Measurements from ENCODE around the gene FNDC1.
"Not testable (repeated sequence)": the region's sequence is repeated elsewhere in the genome, so short reads cannot be mapped to it uniquely, and the experiment has no call there.

The FNDC1 gene

DNA sequence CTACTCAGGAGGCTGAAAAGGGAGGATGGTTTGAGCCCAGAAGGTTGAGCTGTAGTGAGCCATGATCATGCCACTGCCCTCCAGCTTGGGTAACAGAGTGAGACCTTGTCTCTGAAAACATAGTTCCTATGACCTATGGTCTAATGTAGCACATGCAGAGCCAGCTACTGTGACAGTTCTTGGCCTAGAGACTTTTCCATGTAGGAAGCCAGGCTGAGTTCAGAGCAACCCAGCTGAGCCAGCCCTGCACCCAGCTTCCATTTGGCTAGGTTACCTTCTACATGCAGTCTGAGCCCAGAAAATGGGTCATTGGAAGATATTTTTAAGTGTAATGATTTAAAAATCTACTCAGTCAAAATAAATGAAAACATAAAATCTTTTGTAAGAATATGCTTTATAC is 92.8 kb downstream of the FNDC1 start:
- no peak for DNase-seq

DNA sequence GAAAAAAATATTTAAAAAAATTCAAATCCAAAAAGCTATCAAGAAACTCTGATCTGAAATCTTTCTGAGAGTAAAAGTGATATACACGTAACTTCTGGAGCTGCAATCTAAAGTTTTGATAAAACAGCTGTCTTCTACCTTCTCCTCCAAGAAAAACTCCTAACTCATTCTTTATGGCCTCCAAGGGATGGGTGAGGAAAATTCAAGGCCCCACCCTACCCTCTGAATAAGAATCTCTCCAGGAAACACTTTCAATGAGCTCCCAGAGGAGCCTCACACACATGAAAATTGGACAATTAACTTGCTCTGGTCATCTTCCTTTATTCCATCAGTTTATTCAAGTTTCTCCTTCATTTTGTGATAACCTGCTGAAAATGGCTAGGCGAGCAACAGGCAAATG is 93.4 kb downstream of the FNDC1 start:
- DNase-seq, result no peak

DNA sequence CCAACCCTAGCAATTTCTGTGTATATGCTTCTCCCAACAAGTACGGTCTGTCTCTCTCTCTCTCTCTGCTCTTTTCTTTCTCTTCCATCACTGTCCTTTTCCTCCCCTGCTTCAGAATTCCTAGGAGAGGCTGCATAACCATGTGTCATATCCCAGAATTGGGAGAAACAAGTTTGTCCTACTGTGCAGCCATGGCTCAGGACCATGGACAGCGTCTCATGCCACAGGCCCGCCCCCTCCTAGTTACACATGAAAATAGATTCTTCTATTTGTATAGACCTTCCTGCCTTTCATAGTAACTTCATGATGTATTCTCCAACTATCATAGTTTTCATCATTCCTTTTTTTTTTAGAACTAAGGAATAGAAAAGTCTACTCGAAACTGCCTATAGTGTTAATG is 98.0 kb downstream of the FNDC1 start:
- no peak for DNase-seq

DNA sequence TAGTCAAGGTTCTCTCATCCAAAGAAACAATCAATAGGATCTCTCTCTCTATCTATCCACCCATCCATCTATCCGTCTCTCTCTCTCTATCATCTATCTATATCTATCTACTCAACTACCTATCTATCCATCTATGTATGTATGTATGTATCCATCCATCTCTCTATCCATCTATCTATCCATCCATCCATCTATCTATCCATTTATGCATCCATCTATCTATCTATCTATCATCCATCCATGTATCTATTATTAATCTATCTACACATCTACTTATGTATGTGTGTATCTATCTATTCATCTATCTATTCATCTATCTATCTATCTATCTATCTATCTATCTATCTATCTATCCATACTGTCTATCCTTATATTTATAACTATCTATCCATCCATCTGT is 99.3 kb downstream of the FNDC1 start:
- DNase-seq, result no peak

DNA sequence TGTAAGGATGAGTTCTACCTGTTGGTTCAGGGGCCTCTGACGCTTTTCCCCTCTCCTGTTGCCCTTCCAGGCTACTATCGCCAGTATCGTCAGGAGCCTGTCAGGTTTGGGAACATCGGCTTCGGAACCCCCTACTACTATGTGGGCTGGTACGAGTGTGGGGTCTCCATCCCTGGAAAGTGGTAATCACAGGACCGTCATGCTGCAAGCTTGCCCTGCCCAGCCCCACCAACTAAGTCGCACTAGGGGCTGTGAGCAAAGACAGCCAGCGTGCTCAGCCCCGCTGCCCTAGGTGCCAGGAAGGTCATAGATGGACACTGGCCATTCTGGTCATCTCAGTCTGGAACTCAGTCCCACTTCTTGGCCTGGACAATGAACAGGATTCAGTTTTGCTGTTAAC is 102.1 kb downstream of the FNDC1 start:
- no peak for DNase-seq

DNA sequence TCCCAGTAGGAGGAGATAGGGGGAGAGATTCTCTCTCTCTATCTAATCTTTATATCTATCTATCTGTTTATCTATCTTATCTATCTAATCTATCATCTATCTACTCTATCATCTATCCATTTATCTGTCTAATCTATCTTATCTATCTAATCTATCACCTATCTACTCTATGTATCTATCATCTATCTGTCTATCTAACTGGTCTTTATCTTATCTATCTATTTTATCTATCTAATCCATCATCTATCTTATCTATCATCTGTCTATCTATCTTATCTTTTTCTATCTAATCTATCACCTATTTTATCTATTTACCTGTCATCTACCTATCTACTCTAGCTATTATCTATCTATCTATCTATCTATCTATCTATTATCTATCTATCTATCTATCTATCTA is 109.4 kb downstream of the FNDC1 start:
- no peak for DNase-seq

DNA sequence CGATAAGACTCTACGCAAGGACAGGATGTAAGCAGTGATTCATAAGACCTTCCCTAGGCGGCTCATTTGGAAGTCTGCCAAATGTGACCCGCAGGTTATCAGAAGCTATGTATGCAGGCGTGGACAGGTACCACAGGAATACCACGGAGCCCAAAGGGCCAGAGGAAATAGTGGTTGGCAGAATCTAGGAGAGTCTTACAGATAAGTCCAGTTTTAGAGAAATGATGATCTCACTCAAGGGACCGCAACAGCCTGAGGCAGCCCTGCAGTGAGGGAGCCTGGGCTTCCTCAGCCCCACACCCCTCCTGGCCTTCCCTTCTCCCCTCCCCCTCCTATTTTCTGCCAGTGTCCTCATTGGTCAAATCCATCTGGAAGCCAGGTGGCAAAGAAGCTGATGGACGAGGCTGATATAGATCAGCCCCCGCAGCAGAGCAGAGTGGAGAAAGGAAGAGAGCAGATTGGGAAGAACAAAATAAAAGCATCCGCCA is 110.6 kb downstream of the FNDC1 start:
- no peak for DNase-seq

DNA sequence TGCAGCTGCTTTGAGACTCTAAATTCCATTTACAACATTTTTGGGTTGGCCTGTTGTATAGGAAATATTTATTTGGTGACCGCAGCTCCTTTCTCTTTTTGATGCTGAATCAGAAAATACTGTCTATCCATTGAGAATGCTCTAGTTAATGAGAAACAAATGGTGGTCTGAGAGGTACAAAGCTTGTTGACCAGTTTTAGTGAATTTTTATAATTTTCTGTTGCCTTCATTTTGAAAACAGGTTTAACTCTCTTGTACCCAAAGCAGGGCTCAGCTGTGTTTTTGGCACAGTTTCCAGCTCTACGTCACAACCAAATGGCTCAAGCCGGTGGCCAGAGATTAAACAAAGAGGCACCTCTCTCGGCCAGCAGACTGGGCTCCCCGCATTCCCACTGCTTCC is 113.2 kb downstream of the FNDC1 start:
- DNase-seq, result no peak

DNA sequence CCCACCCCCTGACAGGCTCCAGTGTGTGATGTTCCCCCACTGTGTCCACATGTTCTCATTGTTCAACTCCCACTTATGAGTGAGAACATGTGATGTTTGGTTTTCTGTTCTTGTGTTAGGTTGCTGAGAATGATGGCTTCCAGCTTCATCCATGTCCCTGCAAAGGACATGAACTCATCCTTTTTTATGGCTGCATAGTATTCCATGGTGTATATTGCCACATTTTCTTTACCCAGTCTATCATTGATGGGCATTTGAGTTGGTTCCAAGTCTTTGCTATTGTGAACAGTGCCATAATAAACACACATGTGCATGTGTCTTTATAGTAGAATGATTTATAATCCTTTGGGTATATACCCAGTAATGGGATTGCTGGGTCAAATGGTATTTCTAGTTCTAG is 115.5 kb downstream of the FNDC1 start:
- not testable (repeated sequence) for DNase-seq

DNA sequence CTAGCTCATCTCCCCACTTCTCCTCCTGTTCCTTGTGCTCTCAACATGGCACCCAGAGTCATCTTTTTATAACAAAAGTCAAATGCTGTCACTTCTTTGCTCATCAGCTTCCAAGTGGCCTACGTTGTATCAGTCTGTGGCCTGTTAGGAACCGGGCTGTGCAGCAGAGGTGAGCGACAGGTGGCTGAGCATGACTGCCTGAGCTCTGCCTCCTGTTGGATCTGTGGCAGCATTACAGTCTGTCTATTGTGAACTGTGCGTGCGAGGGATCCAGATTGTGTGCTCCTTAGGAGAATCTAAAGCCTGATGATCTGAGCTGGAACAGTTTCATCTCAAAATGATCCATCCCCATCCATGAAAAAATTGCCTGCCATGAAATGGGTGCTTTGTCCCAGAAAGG is 129.6 kb downstream of the FNDC1 start:
- no peak for DNase-seq

DNA sequence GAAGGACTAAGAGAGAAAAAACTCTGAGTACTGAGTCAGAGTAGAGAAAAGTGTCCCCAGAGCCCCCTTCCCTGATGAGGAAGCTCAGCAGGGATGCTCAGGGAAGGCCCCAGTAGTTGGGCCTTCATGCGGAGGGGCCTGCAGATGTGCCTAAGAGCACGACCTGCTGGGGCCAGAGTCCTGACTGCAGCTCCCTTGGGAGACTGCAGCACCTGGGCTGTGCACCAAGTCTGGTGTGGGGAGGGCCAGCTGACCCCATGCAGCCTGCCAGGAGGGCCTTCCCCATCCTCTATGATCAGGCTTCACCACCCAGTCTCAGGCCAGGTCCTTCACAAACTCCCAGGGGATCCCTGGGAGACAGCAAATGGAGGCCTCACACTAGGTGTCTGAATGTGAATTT is 130.4 kb downstream of the FNDC1 start:
- DNase-seq, result no peak

DNA sequence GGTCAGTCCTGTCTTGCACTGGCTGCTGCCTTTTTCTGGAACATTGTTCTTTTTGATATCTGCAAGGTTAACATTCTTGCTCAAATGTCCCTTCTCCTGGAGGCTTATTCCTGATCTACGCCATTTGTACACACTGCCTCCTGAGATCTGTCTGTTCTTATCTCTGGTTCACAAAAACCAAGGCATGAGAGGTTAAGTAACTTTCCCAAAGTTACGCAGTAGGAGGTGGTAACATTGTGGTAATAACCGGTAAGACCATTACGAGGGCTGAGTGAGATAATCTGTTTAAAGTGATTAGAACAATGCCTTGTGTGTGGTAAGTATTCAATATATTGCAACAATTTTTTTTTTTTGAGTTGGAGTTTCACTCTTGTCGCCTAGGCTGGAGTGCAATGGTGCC is 132.1 kb downstream of the FNDC1 start:
- no peak for DNase-seq

DNA sequence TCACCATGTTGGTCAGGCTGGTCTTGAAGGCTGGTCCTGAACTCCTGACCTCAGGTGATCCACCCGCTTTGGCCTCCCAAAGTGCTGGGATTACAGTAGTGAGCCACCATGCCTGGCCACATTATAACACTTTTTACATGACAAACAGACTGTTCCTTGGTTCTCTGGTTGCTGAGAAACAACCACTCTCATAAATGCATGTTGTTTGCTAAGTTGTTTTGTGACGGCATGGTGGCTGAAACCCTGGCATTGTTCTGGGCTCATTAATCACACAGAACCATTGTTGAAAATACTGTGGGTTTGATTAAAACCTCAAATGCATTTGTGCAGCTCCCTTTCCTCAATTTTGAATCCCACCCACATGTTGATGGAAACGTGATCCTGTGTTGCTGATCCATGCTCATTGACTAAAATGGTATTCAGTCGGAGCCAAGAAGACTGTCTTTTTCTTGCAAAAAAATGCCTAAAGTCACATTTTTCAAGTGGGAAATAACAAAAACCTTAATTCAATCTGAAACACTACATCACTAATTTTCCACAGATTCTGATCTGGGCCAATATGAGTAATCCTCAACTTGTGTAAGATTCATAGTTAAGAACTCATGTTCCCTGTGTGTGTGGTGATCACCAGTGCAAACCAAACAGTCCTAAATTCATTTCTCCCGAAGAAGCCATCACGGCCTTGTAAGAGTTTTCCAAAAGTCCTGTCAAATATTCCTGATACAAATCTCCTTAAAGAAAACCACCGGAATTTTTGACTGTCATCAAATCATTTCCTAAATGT is 132.8 kb downstream of the FNDC1 start:
- no peak for DNase-seq

DNA sequence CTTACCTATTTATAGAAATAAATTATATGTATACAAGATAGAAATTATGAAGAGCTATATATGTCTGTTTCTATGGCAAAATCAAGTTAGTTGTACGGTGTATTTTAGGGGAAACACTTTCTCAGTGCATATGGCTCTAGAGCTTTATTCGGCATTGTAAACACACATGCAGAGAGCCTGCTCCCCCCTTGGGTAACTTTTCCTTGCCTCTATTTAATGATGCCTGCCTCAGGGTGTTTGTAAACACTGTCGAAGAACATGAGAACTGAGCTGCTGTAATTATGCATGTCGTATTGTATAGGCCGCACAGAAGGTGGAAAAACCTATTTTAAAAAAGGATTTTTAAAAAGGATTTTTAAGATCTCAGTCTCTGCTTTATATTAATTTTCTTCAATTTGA is 133.4 kb downstream of the FNDC1 start:
- DNase-seq, result no peak

DNA sequence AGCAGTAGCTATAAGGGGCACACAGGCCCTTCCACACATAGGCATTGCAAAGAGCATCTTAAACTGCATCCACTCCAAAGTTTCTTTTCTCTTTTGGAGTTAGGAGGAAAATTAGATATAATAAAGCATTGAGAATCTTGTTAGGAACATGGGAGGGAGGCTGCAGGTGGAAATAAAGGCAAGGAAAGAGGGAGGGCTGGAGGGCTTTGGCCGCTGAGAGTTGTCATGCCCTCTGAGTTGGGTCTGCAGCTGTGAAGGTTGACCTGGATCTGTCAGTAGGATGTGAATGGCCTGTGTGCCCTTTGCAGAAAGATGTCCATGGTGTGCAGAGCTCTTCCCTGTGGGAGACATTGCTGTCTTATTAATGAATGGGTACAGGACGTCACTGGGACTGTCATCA is 134.0 kb downstream of the FNDC1 start:
- no peak for DNase-seq

DNA sequence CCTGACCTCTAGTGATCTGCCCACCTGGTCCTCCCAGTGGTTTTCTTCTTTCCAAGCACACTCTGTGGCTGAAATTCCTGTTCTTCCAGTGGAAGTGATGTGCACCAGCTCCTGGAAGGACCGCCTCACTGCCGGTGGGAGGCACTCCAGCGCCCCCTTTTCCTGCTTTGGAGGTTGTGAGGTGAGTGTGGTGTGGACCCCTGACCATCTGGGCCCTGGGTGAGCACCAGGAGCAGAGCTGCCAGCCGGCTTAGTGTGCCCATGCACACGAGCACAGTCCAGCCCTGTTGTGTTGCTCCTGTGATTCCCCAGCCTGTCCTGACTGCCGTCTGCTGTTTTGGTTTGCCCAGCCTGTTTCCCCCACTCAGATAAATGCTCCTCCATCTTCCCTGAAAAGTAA is 134.6 kb downstream of the FNDC1 start:
- DNase-seq, result no peak

DNA sequence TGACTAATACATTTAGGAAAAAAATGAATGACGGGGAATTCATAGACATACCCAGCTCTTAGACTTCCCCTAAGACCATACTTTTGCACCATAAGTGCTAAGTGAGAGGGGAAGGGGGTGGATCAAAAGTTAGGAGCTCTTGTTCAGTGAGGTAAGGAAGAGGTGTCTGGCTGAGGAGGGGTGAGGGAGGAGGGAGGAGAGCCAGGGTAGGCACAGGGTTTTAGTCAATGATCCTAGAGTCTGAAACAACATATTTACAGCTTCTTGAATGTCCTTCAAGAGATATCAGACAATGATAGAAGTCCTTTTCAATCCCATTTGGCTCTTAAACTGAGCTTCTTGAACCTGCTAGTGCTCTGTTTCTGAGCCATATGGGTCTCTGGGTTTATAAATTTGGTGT is 135.4 kb downstream of the FNDC1 start:
- no peak for DNase-seq

DNA sequence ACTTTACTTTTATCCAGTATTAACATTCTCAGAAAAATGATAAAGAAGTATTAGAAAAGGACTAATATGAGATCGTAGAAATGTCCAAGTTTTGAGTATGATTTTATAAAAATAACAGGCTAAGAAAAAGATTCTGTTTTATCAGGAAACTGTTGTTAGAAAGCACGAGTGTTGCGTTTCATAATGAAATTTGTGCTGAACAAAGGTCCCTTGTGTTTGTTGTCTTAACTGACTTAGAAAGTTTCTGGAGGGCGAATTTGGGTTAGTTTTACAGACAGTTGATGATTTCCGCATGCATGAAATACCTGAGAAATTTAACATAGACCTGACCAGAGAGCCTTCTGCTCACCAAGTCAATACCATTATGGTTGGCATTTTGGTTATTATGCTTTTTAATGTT is 136.0 kb downstream of the FNDC1 start:
- no peak for DNase-seq

DNA sequence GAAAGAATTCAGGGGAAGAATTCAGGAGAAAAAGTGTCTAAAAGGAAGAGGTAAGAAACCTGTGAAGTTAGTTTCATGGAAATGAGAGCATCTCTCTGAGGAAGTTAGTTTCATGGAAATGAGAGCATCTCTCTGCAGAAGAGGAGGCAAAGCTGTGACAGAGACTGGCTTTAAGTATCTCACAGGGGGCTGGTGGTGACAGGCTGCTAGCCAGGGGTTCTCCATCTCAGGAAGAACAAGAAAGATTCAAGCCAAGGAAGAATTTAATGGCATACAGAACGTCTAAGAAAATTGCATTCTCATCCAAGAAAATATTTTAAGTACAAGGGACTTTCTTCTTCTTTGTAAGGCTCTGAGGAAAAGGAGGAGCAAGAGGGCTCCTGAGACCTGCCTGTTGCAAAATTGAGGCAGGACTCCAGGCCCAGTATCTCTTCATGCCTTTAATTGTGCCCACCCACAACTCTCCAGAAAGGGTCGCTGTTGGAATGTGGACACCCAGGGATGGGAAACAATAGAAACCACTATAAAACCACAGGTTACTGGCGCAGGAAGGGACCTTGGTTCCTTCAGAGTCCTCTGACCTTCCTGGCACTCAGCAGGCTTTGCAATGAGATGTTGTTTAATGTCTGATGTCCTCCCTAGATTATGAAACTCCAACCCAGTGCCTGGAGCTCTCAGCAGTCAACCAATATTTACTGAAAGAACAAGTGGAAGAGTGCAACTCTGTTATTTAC is 136.8 kb downstream of the FNDC1 start:
- DNase-seq, result no peak

DNA sequence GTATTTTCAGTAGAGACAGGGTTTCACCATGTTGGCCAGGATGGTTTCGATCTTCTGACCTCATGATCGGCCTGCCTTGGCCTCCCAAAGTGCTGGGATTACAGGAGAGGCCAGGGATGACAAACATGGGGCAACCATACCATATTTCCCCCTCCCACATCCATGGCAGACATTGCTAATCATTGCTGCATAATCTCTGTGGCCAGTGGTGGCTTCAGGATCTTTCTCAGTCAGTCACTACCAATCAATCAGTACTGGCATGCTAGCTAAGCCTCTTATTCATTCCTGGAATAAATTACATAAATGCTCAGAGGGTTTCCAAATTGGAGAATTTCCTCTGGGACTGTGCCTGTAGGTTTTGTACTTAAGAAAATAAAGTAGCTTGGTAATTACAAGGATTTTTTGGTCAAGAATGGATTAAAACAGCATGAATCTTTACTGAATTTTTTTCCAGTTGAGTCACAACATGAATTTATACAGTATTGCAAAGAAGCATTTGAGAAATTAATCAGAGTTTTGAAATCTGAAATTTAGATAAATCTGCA is 138.1 kb downstream of the FNDC1 start:
- DNase-seq, result no peak

DNA sequence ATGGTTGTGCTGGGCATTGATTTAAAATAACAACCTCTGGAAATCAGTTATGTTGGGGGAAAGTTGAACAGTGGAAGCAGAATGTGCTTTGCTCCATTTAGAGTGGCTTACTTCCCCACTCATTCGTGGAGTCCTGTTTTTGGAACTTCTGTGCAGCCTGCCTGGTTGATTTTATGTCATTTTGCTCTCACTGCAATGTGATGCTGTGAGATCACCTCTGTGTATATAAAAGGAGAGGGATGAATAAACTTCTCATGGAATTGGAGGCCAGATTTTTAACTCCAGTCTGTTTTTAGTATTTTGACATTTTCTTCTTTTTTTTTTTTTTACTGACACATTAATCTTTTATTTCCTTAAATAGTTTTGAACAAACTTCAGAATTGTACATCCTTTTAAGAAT is 139.0 kb downstream of the FNDC1 start:
- no peak for DNase-seq

DNA sequence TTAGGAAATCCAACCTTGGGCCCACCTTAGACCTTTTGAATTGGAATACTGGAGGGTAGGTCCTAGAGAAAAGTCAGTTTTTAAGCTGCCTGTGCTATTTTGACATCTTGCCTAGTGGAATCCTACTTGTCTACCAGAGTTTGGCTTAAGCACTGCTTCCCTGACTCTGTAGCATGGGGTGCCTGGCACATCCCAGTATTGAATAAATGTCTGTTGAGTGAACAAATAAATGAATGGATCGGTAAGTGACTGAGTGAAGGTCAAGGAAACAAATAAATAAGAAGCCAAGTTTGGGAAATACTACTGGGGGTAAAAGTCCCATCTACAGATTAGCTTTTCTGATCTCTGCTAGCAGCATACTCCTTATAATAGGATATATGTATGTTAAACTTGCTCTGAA is 140.5 kb downstream of the FNDC1 start:
- DNase-seq, result no peak

DNA sequence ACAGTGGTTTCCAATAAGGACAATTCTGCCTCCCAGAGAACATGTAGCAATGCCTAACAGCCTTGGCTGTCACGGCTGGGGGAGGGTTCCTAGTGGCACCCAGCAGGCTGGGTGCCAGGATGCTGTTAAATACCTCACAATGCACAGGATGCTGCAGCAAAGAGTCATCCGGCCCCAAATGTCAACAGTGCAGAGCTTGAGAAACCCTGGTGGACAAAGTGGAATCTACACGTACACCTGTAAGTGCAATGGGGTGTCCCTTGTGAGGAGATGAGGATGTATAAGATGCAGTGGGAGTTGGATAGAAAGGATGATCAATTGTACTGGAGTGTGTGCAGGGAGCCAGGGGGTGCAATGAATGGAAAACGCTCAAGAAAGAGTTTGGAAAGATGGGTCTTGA is 142.4 kb downstream of the FNDC1 start:
- no peak for DNase-seq

DNA sequence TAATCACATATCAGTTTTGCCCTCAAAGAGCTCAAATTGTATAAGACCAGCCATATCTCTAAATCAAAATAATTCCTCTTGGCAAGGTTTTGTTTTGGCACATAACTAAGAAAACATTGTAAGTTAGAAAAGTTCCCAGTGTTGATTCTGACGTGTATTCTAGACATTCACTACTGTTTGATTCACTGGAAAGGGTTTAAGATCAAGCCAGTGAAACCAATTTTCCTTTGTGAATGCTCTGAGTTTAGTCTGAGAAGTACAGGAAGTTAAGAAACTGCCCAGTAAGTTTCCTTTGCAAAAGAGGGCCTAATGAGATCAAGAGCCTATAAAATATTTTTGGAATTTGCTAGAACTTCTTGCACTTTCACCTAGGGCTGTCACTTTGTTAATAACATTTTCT is 143.0 kb downstream of the FNDC1 start:
- DNase-seq, result no peak
